Ishikawa (cell line): ENCODE results near the gene AGBL2.

Experiments used
- CEBPB ChIP-seq: IDR thresholded peaks from 2 replicates; pipeline ENCODE4 v1.6.1; 2012
- CREB1 ChIP-seq: IDR thresholded peaks from 2 replicates; pipeline ENCODE4 v1.6.1; 2012; ENCODE audit warnings: low read depth
- EGR1 ChIP-seq: IDR thresholded peaks from 2 replicates; pipeline ENCODE4 v1.6.1; 2012
- EP300 ChIP-seq: IDR thresholded peaks from 2 replicates; pipeline ENCODE4 v1.6.1; 2012; ENCODE audit warnings: borderline replicate concordance
- FOXM1 ChIP-seq: IDR thresholded peaks from 2 replicates; pipeline ENCODE4 v1.6.1; 2012; ENCODE audit warnings: low read depth, borderline replicate concordance
- RAD21 ChIP-seq: IDR thresholded peaks from 2 replicates; pipeline ENCODE4 v1.6.1; 2012; ENCODE audit warnings: low read depth
- TAF1 ChIP-seq: IDR thresholded peaks from 2 replicates; pipeline ENCODE4 v1.6.1; 2012; ENCODE audit warnings: low read depth, mild to moderate bottlenecking
- TF ChIP-seq, protein P1 (sequence below): IDR thresholded peaks from 2 replicates; pipeline ENCODE4 v1.6.1; 2012
- TF ChIP-seq, protein P2 (sequence below): IDR thresholded peaks from 2 replicates; pipeline ENCODE4 v1.6.1; 2012; ENCODE audit warnings: low read depth, mild to moderate bottlenecking

DNA sequence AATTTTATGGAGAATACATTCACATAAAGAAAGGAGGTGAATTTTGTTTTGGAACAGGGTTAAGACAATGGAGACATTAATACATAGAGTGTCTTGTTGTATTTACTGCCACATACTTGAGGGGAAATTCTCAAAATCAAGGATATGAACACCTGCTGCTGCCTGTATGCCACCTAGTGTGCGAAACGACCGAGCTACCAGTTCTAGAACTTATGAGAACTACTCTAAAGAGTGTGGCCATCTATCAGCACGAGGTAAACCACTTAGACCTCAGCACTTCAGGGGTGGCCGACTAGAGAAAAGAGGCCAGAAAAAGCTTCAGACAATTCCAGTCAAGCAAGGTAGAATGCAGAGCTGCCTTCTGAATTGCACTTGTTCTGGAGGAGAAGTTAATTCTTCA is 1.5 kb upstream of the AGBL2 start:
- TF ChIP-seq CEBPB = no peak
- TF ChIP-seq RAD21 = no peak
- TF ChIP-seq, protein P1, sequence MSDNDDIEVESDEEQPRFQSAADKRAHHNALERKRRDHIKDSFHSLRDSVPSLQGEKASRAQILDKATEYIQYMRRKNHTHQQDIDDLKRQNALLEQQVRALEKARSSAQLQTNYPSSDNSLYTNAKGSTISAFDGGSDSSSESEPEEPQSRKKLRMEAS = no peak
- TF ChIP-seq EP300 = no peak
- TF ChIP-seq CREB1 = no peak
- TF ChIP-seq EGR1 = no peak
- no peak for TF ChIP-seq FOXM1
- TF ChIP-seq TAF1 = no peak
- TF ChIP-seq, protein P2, sequence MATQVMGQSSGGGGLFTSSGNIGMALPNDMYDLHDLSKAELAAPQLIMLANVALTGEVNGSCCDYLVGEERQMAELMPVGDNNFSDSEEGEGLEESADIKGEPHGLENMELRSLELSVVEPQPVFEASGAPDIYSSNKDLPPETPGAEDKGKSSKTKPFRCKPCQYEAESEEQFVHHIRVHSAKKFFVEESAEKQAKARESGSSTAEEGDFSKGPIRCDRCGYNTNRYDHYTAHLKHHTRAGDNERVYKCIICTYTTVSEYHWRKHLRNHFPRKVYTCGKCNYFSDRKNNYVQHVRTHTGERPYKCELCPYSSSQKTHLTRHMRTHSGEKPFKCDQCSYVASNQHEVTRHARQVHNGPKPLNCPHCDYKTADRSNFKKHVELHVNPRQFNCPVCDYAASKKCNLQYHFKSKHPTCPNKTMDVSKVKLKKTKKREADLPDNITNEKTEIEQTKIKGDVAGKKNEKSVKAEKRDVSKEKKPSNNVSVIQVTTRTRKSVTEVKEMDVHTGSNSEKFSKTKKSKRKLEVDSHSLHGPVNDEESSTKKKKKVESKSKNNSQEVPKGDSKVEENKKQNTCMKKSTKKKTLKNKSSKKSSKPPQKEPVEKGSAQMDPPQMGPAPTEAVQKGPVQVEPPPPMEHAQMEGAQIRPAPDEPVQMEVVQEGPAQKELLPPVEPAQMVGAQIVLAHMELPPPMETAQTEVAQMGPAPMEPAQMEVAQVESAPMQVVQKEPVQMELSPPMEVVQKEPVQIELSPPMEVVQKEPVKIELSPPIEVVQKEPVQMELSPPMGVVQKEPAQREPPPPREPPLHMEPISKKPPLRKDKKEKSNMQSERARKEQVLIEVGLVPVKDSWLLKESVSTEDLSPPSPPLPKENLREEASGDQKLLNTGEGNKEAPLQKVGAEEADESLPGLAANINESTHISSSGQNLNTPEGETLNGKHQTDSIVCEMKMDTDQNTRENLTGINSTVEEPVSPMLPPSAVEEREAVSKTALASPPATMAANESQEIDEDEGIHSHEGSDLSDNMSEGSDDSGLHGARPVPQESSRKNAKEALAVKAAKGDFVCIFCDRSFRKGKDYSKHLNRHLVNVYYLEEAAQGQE = no peak
